GM18511 (cell line): Measurements from ENCODE around the gene CPT2.

Experiments used
- ATAC-seq: cut with Tn5 transposase; IDR thresholded peaks from one replicate; pipeline ENCODE4 v1.9.1; 2021; ENCODE audit warnings: mild to moderate bottlenecking, moderate library complexity; ENCODE audit not compliant: unreplicated experiment

CPT2 gene

GRCh38 chr1:53260631-53261247, 64.1 kb downstream of the CPT2 start:
- no peak for ATAC-seq

- ATAC-seq, result no peak
Measured at GRCh38 chr1:53262000-53262399, 65.4 kb downstream of the CPT2 start.
